Measurements from ENCODE around the gene ATP7B. TPM values are rescaled to one million over a fixed set of nuclear protein-coding genes. Genes with fewer than 3 reads are reported as not detected.
A peak's percentile ranks its signal among the peaks of the same experiment; 100 is the strongest.

ATP7B gene
- total and polyA plus RNA-seq, 2 donors (not counting 1 experiment from before 2014, with no cell fraction given) = 1.7 to 3.3 TPM

DNA sequence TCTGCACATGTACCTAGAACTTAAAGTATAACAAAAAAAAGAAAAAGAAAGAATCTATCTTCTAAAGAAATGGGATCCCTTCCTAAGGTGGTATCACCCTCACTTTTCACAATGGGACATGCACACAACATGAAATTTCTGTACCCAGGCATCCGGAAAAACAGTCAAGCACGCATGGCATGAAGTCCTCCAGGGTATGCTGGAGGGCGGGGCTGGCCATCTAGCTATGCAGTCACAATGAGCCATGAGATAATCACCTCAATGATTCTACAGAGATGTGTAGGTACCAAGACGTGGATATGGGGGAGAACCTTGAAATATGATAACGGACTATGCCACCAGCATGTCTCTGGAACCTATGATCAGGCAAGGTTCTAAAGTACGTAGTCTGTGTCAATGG lies 79.6 kb downstream of the ATP7B start:
- no peaks in the 10 kb centered on the region for H3K36me3 ChIP-seq (ENCODE audit: control insufficient read depth, insufficient read depth, low read length)
- no peaks in the 10 kb centered on the region for H3K4me1 ChIP-seq (ENCODE audit: control insufficient read depth, extremely low read depth, insufficient read depth, low read length)
- H4K20me1 ChIP-seq (ENCODE audit: control insufficient read depth, extremely low read depth, insufficient read depth, low read length) = no peaks in the 10 kb centered on the region
- no peak overlapping the region for H3K4me3 ChIP-seq (replicated peaks in 1 of 4; ENCODE audit: control extremely low read depth in 1 of 4, insufficient read depth in 1 of 4, low read depth in 3 of 4, low read length in 4 of 4)
- H3K9ac ChIP-seq (ENCODE audit: insufficient read depth, low read length) = no peak overlapping the region
- no peak overlapping the region for H2AFZ ChIP-seq (ENCODE audit: low read length)
- TF ChIP-seq, protein P1, sequence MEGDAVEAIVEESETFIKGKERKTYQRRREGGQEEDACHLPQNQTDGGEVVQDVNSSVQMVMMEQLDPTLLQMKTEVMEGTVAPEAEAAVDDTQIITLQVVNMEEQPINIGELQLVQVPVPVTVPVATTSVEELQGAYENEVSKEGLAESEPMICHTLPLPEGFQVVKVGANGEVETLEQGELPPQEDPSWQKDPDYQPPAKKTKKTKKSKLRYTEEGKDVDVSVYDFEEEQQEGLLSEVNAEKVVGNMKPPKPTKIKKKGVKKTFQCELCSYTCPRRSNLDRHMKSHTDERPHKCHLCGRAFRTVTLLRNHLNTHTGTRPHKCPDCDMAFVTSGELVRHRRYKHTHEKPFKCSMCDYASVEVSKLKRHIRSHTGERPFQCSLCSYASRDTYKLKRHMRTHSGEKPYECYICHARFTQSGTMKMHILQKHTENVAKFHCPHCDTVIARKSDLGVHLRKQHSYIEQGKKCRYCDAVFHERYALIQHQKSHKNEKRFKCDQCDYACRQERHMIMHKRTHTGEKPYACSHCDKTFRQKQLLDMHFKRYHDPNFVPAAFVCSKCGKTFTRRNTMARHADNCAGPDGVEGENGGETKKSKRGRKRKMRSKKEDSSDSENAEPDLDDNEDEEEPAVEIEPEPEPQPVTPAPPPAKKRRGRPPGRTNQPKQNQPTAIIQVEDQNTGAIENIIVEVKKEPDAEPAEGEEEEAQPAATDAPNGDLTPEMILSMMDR (conservative IDR thresholded peaks at IDR 0.05 in 1 of 2, IDR thresholded peaks at IDR 0.05 in 1 of 2; ENCODE audit: low read depth in 1 of 2, low read length in 2 of 2) = no peak
- TF ChIP-seq EZH2 (IDR thresholded peaks at IDR 0.05; ENCODE audit: low read length, missing control alignments) = no peak
- H3K27ac ChIP-seq (ENCODE audit: insufficient read depth, low read length) = no peak overlapping the region
- no peaks in the 10 kb centered on the region for H3K79me2 ChIP-seq (ENCODE audit: control insufficient read depth, insufficient read depth, low read length)
- H3K9me3 ChIP-seq (ENCODE audit: control insufficient read depth, insufficient read depth, low read depth, low read length) = no peaks in the 10 kb centered on the region
- no peaks in the 10 kb centered on the region for H3K27me3 ChIP-seq (ENCODE audit: control insufficient read depth, insufficient read depth, low read length)
- no peak overlapping the region for H3K4me2 ChIP-seq (ENCODE audit: extremely low read depth, insufficient read depth, low read length)
- DNase-seq (ENCODE audit: low read depth in 2 of 2) = no peak

DNA sequence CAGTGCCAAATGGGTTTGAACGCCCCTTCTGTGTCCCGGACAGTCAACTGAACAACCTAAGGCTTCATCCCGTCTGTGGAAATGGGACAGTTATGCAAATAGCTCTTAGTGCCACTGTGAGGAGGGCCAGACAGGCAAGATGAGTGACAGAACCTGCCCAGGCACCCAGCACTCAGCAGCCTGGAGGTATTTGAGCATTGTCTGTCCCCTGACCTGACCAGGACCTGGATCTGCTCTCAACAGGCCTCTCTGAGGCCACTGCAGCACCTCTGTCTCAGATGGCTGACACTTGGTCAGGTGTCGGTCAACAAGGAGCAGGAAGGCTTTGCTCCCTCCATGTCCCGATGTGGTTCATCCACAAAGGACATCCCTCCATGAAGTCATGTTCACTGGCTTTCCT lies 81.6 kb downstream of the ATP7B start:
- Histone ChIP-seq H4K20me1 (ENCODE audit: control insufficient read depth, extremely low read depth, insufficient read depth, low read length) (no peaks in the 10 kb centered on the region), H2AFZ (ENCODE audit: low read length) (no peak overlapping the region), H3K4me2 (ENCODE audit: extremely low read depth, insufficient read depth, low read length) (no peak overlapping the region), H3K36me3 (ENCODE audit: control insufficient read depth, insufficient read depth, low read length) (no peaks in the 10 kb centered on the region), H3K27ac (ENCODE audit: insufficient read depth, low read length) (no peak overlapping the region), H3K9ac (ENCODE audit: insufficient read depth, low read length) (no peak overlapping the region), H3K9me3 (ENCODE audit: control insufficient read depth, insufficient read depth, low read depth, low read length) (no peaks in the 10 kb centered on the region), H3K79me2 (ENCODE audit: control insufficient read depth, insufficient read depth, low read length) (no peaks in the 10 kb centered on the region), H3K4me3 (replicated peaks in 1 of 4; ENCODE audit: control extremely low read depth in 1 of 4, insufficient read depth in 1 of 4, low read depth in 3 of 4, low read length in 4 of 4) (no peak overlapping the region), H3K27me3 (ENCODE audit: control insufficient read depth, insufficient read depth, low read length) (no peaks in the 10 kb centered on the region), H3K4me1 (ENCODE audit: control insufficient read depth, extremely low read depth, insufficient read depth, low read length) (no peaks in the 10 kb centered on the region)
- DNase-seq (ENCODE audit: low read depth in 2 of 2) = no peak
- TF ChIP-seq EZH2 (IDR thresholded peaks at IDR 0.05; ENCODE audit: low read length, missing control alignments) = no peak
- TF ChIP-seq, protein P1 (conservative IDR thresholded peaks at IDR 0.05 in 1 of 2, IDR thresholded peaks at IDR 0.05 in 1 of 2; ENCODE audit: low read depth in 1 of 2, low read length in 2 of 2) = no peak

DNA sequence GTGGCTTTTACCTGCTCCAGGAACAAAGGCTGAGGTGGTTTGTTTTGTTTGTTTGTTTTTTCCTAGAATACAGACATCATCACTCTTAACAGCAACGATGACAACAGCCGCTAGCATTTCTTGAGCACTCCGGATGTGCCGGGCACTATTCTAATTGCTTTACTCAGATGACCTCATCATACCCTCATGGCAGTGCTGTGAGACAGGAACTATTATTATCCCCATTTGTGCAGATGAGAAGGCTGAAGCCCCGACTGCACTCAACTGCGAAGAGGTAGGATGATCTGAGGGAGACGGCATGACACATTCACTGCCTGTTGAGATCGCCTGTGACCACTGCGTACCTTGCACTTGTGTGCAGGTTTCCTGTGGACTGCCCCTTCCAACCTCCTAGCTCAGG lies 83.0 kb downstream of the ATP7B start:
- no peaks in the 10 kb centered on the region for H4K20me1 ChIP-seq (ENCODE audit: control insufficient read depth, extremely low read depth, insufficient read depth, low read length)
- H3K36me3 ChIP-seq (ENCODE audit: control insufficient read depth, insufficient read depth, low read length) = no peaks in the 10 kb centered on the region
- DNase-seq (ENCODE audit: low read depth in 2 of 2) = peak in 1 of 2 donors; percentile 2
- no peak for TF ChIP-seq EZH2 (IDR thresholded peaks at IDR 0.05; ENCODE audit: low read length, missing control alignments)
- TF ChIP-seq, protein P1 (conservative IDR thresholded peaks at IDR 0.05 in 1 of 2, IDR thresholded peaks at IDR 0.05 in 1 of 2; ENCODE audit: low read depth in 1 of 2, low read length in 2 of 2) = no peak
- no peaks in the 10 kb centered on the region for H3K9me3 ChIP-seq (ENCODE audit: control insufficient read depth, insufficient read depth, low read depth, low read length)
- H3K4me2 ChIP-seq (ENCODE audit: extremely low read depth, insufficient read depth, low read length) = no peak overlapping the region
- H2AFZ ChIP-seq (ENCODE audit: low read length) = no peak overlapping the region
- H3K4me3 ChIP-seq (replicated peaks in 1 of 4; ENCODE audit: control extremely low read depth in 1 of 4, insufficient read depth in 1 of 4, low read depth in 3 of 4, low read length in 4 of 4) = no peak overlapping the region
- H3K9ac ChIP-seq (ENCODE audit: insufficient read depth, low read length) = no peak overlapping the region
- H3K4me1 ChIP-seq (ENCODE audit: control insufficient read depth, extremely low read depth, insufficient read depth, low read length) = no peaks in the 10 kb centered on the region
- H3K79me2 ChIP-seq (ENCODE audit: control insufficient read depth, insufficient read depth, low read length) = no peaks in the 10 kb centered on the region
- H3K27ac ChIP-seq (ENCODE audit: insufficient read depth, low read length) = no peak overlapping the region
- no peaks in the 10 kb centered on the region for H3K27me3 ChIP-seq (ENCODE audit: control insufficient read depth, insufficient read depth, low read length)
